AG04450 (cell line): ENCODE results near the gene ADGRD1. TPM values are rescaled to one million over a fixed set of nuclear protein-coding genes. Genes with fewer than 3 reads are reported as not detected.

Experiments
- CTCF ChIA-PET: fragments of 300-600, 350-600 bp; formaldehyde crosslinking; extraction: SDS; loops from one replicate; lab custom pipeline; 2022; ENCODE audit warnings: antibody characterized with exemption, inconsistent platforms; lab: Charles Lee
- POLR2A ChIA-PET: fragments of 350-600 bp; formaldehyde crosslinking; extraction: SDS; loops from one replicate; lab custom pipeline; 2021; ENCODE audit warnings: antibody characterized with exemption, inconsistent platforms; lab: Yijun Ruan, JAX
- DNase-seq: peaks from one replicate; pipeline ENCODE4 v3.0.0-alpha.2; 2011; ENCODE audit warnings: low read depth, low spot score
- H3K27ac ChIP-seq: one replicate; pipeline ENCODE4 v1.5.1; 2012; ENCODE audit warnings: low read depth, low read length, control low read depth
- H3K27me3 ChIP-seq: one replicate; pipeline ENCODE4 v1.6.0; 2012; ENCODE audit warnings: low read length; ENCODE audit not compliant: control insufficient read depth, insufficient read depth
- H3K4me3 ChIP-seq: 2 replicates; pipeline ENCODE4 v1.5.1; 2011; ENCODE audit warnings: mild to moderate bottlenecking, low read depth, low read length, control low read depth
- H3K9me3 ChIP-seq: 2 replicates; pipeline ENCODE4 v1.5.1; 2012; ENCODE audit warnings: low read length; ENCODE audit not compliant: control insufficient read depth, insufficient read depth
- CTCF ChIP-seq: IDR thresholded peaks from 2 replicates; pipeline ENCODE4 v1.5.1; 2011; ENCODE audit warnings: low read depth, low read length, control low read depth, inconsistent platforms
- polyA plus RNA-seq: library from polyadenylated mRNA; depleted of rRNA; stranded (reverse); fragments of >200 nt; gene quantifications from 2 replicates; pipeline ENCODE4 v1.2.3, GENCODE V29; 2011

The ADGRD1 gene
- polyA plus RNA-seq, 1 experiment = 0.05 TPM

GRCh38 chr12:131053567-131053966 lies 99.9 kb downstream of the ADGRD1 start:
- H3K27me3 ChIP-seq = no peaks in the 10 kb centered on the region
- no peak overlapping the region for H3K4me3 ChIP-seq
- no peak for DNase-seq
- H3K27ac ChIP-seq = no peak overlapping the region
- peaks cover 61% of the 10 kb centered on the region for H3K9me3 ChIP-seq
- CTCF ChIA-PET = no interaction called here
- POLR2A ChIA-PET = no interaction called here
- TF ChIP-seq CTCF = no peak

- no peak overlapping the region for H3K4me3 ChIP-seq
- CTCF ChIA-PET = interaction anchor here (0.7 kb wide), 1 partner anchor 9 kb away, joined by 3 read pairs; no protein-coding TSS in a partner anchor
- H3K9me3 ChIP-seq = peaks cover 51% of the 10 kb centered on the region
- TF ChIP-seq CTCF = no peak
- H3K27me3 ChIP-seq = no peaks in the 10 kb centered on the region
- no peak for DNase-seq
- no peak overlapping the region for H3K27ac ChIP-seq
- POLR2A ChIA-PET = no interaction called here
Measured at GRCh38 chr12:131054345-131055092, 100.8 kb downstream of the ADGRD1 start.

GRCh38 chr12:131055093-131055465 lies 101.4 kb downstream of the ADGRD1 start:
- TF ChIP-seq CTCF = no peak
- Histone ChIP-seq H3K9me3 (peaks cover 50% of the 10 kb centered on the region), H3K4me3 (no peak overlapping the region), H3K27ac (no peak overlapping the region), H3K27me3 (no peaks in the 10 kb centered on the region)
- DNase-seq = no peak
- ChIA-PET POLR2A (no interaction called here), CTCF (no interaction called here)

GRCh38 chr12:131055596-131056233 lies 102.0 kb downstream of the ADGRD1 start:
- H3K4me3 ChIP-seq = no peak overlapping the region
- CTCF ChIA-PET = no interaction called here
- H3K9me3 ChIP-seq = peaks cover 51% of the 10 kb centered on the region
- TF ChIP-seq CTCF = no peak
- H3K27ac ChIP-seq = no peak overlapping the region
- POLR2A ChIA-PET = no interaction called here
- no peaks in the 10 kb centered on the region for H3K27me3 ChIP-seq
- no peak for DNase-seq

- Histone ChIP-seq H3K9me3 (peaks cover 49% of the 10 kb centered on the region), H3K27ac (no peak overlapping the region), H3K27me3 (no peaks in the 10 kb centered on the region), H3K4me3 (no peak overlapping the region)
- no peak for DNase-seq
- CTCF ChIA-PET = no interaction called here
- no peak for TF ChIP-seq CTCF
- POLR2A ChIA-PET = no interaction called here
Measured at GRCh38 chr12:131056626-131057025, 102.9 kb downstream of the ADGRD1 start.
